SK-N-SH treated with all-trans-retinoic acid at 6 μM for 48 hours (cell line): ENCODE results near the gene BICD1.

Experiments
- ATAC-seq: fragments of 200-7000 bp; cut with Tn5 transposase; 3 replicates; pipeline ENCODE4 v1.9.1; 2020; ENCODE audit warnings: mild to moderate bottlenecking, moderate library complexity
- ARNTL ChIP-seq: fragments of 450-650 bp; formaldehyde crosslinking; IDR thresholded peaks from 2 replicates; pipeline ENCODE4 v1.5.0; 2020; ENCODE audit warnings: low read depth, mild to moderate bottlenecking, moderate library complexity, borderline replicate concordance
- BACH2 ChIP-seq: fragments of 250-450 bp; sonication (Bioruptor Pico); IDR thresholded peaks from 2 replicates; pipeline ENCODE4 v1.9.0; 2021; ENCODE audit warnings: mild to moderate bottlenecking, borderline replicate concordance
- CREB5 ChIP-seq: fragments of 250-450 bp; sonication (Bioruptor Pico); IDR thresholded peaks from 2 replicates; pipeline ENCODE4 v1.5.1; 2020; ENCODE audit warnings: low read depth, mild to moderate bottlenecking, moderate library complexity
- CSDC2 ChIP-seq: fragments of 250-450 bp; sonication (Bioruptor Pico); IDR thresholded peaks from 2 replicates; pipeline ENCODE4 v1.5.0; 2020; ENCODE audit warnings: mild to moderate bottlenecking, moderate library complexity
- CSRNP3 ChIP-seq: fragments of 250-450 bp; sonication (Bioruptor Pico); IDR thresholded peaks from 2 replicates; pipeline ENCODE4 v1.5.1; 2021; ENCODE audit warnings: mild to moderate bottlenecking, moderate library complexity
- ESRRG ChIP-seq: fragments of 250-450 bp; sonication (Bioruptor Pico); IDR thresholded peaks from 2 replicates; pipeline ENCODE4 v1.6.1; 2021; ENCODE audit warnings: mild to moderate bottlenecking
- GLIS3 ChIP-seq: fragments of 250-450 bp; sonication (Bioruptor Pico); IDR thresholded peaks from 2 replicates; pipeline ENCODE4 v1.5.0; 2020; ENCODE audit warnings: mild to moderate bottlenecking, moderate library complexity
- ISL1 ChIP-seq: fragments of 250-450 bp; sonication (Bioruptor Pico); IDR thresholded peaks from 2 replicates; pipeline ENCODE4 v2.1.2; 2022; ENCODE audit warnings: mild to moderate bottlenecking, moderate library complexity
- OSR1 ChIP-seq: fragments of 250-450 bp; sonication (Bioruptor Pico); IDR thresholded peaks from 2 replicates; pipeline ENCODE4 v1.8.0; 2022; ENCODE audit warnings: moderate library complexity, mild to moderate bottlenecking, inconsistent platforms
- PATZ1 ChIP-seq: fragments of 250-450 bp; sonication (Bioruptor Pico); IDR thresholded peaks from 2 replicates; pipeline ENCODE4 v1.8.0; 2020; ENCODE audit warnings: mild to moderate bottlenecking, moderate library complexity, borderline replicate concordance
- POU6F1 ChIP-seq: fragments of 250-450 bp; sonication (Bioruptor Pico); IDR thresholded peaks from 2 replicates; pipeline ENCODE4 v1.8.0; 2021; ENCODE audit warnings: low read depth, mild to moderate bottlenecking, moderate library complexity, borderline replicate concordance
- PPARA ChIP-seq: fragments of 250-450 bp; sonication (Bioruptor Pico); IDR thresholded peaks from 2 replicates; pipeline ENCODE4 v1.5.0; 2020; ENCODE audit warnings: mild to moderate bottlenecking, borderline replicate concordance
- RARB ChIP-seq: fragments of 250-450 bp; sonication (Bioruptor Pico); IDR thresholded peaks from 2 replicates; pipeline ENCODE4 v1.8.0; 2021; ENCODE audit warnings: mild to moderate bottlenecking, moderate library complexity
- SNAI2 ChIP-seq: fragments of 250-450 bp; sonication (Bioruptor Pico); IDR thresholded peaks from 2 replicates; pipeline ENCODE4 v1.5.0; 2020; ENCODE audit warnings: mild to moderate bottlenecking, moderate library complexity
- TCF4 ChIP-seq: fragments of 250-450 bp; sonication (Bioruptor Pico); IDR thresholded peaks from 2 replicates; pipeline ENCODE4 v1.8.0; 2021; ENCODE audit warnings: mild to moderate bottlenecking, moderate library complexity, borderline replicate concordance
- TOX ChIP-seq: fragments of 250-450 bp; sonication (Bioruptor Pico); IDR thresholded peaks from 2 replicates; pipeline ENCODE4 v1.8.0; 2021; ENCODE audit warnings: mild to moderate bottlenecking, moderate library complexity, borderline replicate concordance
- TSHZ2 ChIP-seq: fragments of 250-450 bp; sonication (Bioruptor Pico); IDR thresholded peaks from 2 replicates; pipeline ENCODE4 v1.5.0; 2020; ENCODE audit warnings: mild to moderate bottlenecking, moderate library complexity
- ZC3H10 ChIP-seq: fragments of 250-450 bp; sonication (Bioruptor Pico); IDR thresholded peaks from 2 replicates; pipeline ENCODE4 v1.5.1; 2021; ENCODE audit warnings: mild to moderate bottlenecking, moderate library complexity
- ZFP30 ChIP-seq: fragments of 450-650 bp; formaldehyde crosslinking; IDR thresholded peaks from 2 replicates; pipeline ENCODE4 v1.5.0; 2022; ENCODE audit warnings: mild to moderate bottlenecking, moderate library complexity
- ZNF565 ChIP-seq: fragments of 450-650 bp; formaldehyde crosslinking; conservative IDR thresholded peaks from 2 replicates; pipeline ENCODE4 v1.5.0; 2020; ENCODE audit warnings: low read depth, mild to moderate bottlenecking, moderate library complexity
- ZNF70 ChIP-seq: fragments of 450-650 bp; formaldehyde crosslinking; IDR thresholded peaks from 2 replicates; pipeline ENCODE4 v1.5.0; 2020; ENCODE audit warnings: mild to moderate bottlenecking, moderate library complexity
- ZNF8 ChIP-seq: fragments of 450-650 bp; formaldehyde crosslinking; IDR thresholded peaks from 2 replicates; pipeline ENCODE4 v1.5.0; 2020; ENCODE audit warnings: mild to moderate bottlenecking, moderate library complexity

The BICD1 gene

GRCh38 chr12:32080435-32080834 lies 26.2 kb upstream of the BICD1 start:
- no peak for ATAC-seq
- TF ChIP-seq CSRNP3 (CRISPR knock-in tag) (no peak), RARB (CRISPR knock-in tag) (no peak), GLIS3 (CRISPR knock-in tag) (no peak), ARNTL (CRISPR knock-in tag) (no peak), POU6F1 (CRISPR knock-in tag) (no peak), TCF4 (CRISPR knock-in tag) (no peak), CSDC2 (CRISPR knock-in tag) (no peak), ESRRG (no peak), ZC3H10 (CRISPR knock-in tag) (no peak)

- ATAC-seq, result peak; percentile 91
- TF ChIP-seq TSHZ2 (no peak), ISL1 (CRISPR knock-in tag) (peak; percentile 42)
Measured at GRCh38 chr12:32083489-32083888, 23.2 kb upstream of the BICD1 start.

- TF ChIP-seq CREB5, result no peak
- no peak for TF ChIP-seq OSR1 (CRISPR knock-in tag)
- no peak for TF ChIP-seq CSRNP3 (CRISPR knock-in tag)
- no peak for TF ChIP-seq RARB (CRISPR knock-in tag)
- TF ChIP-seq ZNF70, result no peak
- no peak for TF ChIP-seq BACH2 (CRISPR knock-in tag)
- TF ChIP-seq PPARA (CRISPR knock-in tag), result no peak
- TF ChIP-seq ISL1 (CRISPR knock-in tag), result no peak
- ATAC-seq, result no peak
Measured at GRCh38 chr12:32084017-32084688, 22.5 kb upstream of the BICD1 start.

GRCh38 chr12:32084753-32085152 lies 21.9 kb upstream of the BICD1 start:
- TF ChIP-seq BACH2 (CRISPR knock-in tag) (no peak), ZNF565 (CRISPR knock-in tag) (no peak), RARB (CRISPR knock-in tag) (no peak), CSDC2 (CRISPR knock-in tag) (no peak), SNAI2 (CRISPR knock-in tag) (no peak), ZC3H10 (CRISPR knock-in tag) (no peak), ZFP30 (no peak), PATZ1 (CRISPR knock-in tag) (no peak), CSRNP3 (CRISPR knock-in tag) (no peak), PPARA (CRISPR knock-in tag) (no peak), GLIS3 (CRISPR knock-in tag) (no peak), TOX (CRISPR knock-in tag) (no peak), ZNF8 (CRISPR knock-in tag) (no peak), POU6F1 (CRISPR knock-in tag) (no peak)
- ATAC-seq, result no peak
